Measurements from ENCODE around the gene ZNF804B. TPM values are rescaled to one million over a fixed set of nuclear protein-coding genes. Genes with fewer than 3 reads are reported as not detected.

The ZNF804B gene
- total RNA-seq, 1 experiment from 2014 or later = not detected

- no peak for DNase-seq (ENCODE audit: extremely low read depth, low read depth)
Observed at GRCh38 chr7:88826222-88826621, 66.7 kb downstream of the ZNF804B start.

- DNase-seq (ENCODE audit: extremely low read depth, low read depth) = peak; percentile 41
Observed at GRCh38 chr7:88835147-88835728, 75.7 kb downstream of the ZNF804B start.

- DNase-seq (ENCODE audit: extremely low read depth, low read depth) = no peak
Observed at GRCh38 chr7:88842201-88842600, 82.7 kb downstream of the ZNF804B start.

GRCh38 chr7:88845091-88845490, 85.6 kb downstream of the ZNF804B start:
- DNase-seq (ENCODE audit: extremely low read depth, low read depth) = no peak

- DNase-seq (ENCODE audit: extremely low read depth, low read depth) = no peak
Observed at GRCh38 chr7:88851220-88851619, 91.7 kb downstream of the ZNF804B start.

GRCh38 chr7:88859288-88859687, 99.8 kb downstream of the ZNF804B start:
- no peak for DNase-seq (ENCODE audit: extremely low read depth, low read depth)

- DNase-seq (ENCODE audit: extremely low read depth, low read depth) = no peak
Observed at GRCh38 chr7:88866265-88866863, 106.9 kb downstream of the ZNF804B start.

GRCh38 chr7:88867158-88867557, 107.7 kb downstream of the ZNF804B start:
- no peak for DNase-seq (ENCODE audit: extremely low read depth, low read depth)

- DNase-seq (ENCODE audit: extremely low read depth, low read depth) = no peak
Observed at GRCh38 chr7:88868456-88868855, 109.0 kb downstream of the ZNF804B start.

GRCh38 chr7:88881136-88881535, 121.6 kb downstream of the ZNF804B start:
- DNase-seq (ENCODE audit: extremely low read depth, low read depth) = no peak

GRCh38 chr7:88885131-88885530, 125.6 kb downstream of the ZNF804B start:
- DNase-seq (ENCODE audit: extremely low read depth, low read depth) = no peak

- peak; percentile 13 for DNase-seq (ENCODE audit: extremely low read depth, low read depth)
Observed at GRCh38 chr7:88888684-88889083, 129.2 kb downstream of the ZNF804B start.

GRCh38 chr7:88910516-88910915, 151.0 kb downstream of the ZNF804B start:
- no peak for DNase-seq (ENCODE audit: extremely low read depth, low read depth)

- no peak for DNase-seq (ENCODE audit: extremely low read depth, low read depth)
Observed at GRCh38 chr7:88912852-88913251, 153.4 kb downstream of the ZNF804B start.

GRCh38 chr7:88915615-88916014, 156.1 kb downstream of the ZNF804B start:
- no peak for DNase-seq (ENCODE audit: extremely low read depth, low read depth)

GRCh38 chr7:88919478-88920131, 160.1 kb downstream of the ZNF804B start:
- DNase-seq (ENCODE audit: extremely low read depth, low read depth) = no peak

GRCh38 chr7:88922944-88923343, 163.4 kb downstream of the ZNF804B start:
- DNase-seq (ENCODE audit: extremely low read depth, low read depth) = no peak

GRCh38 chr7:88928276-88928675, 168.8 kb downstream of the ZNF804B start:
- no peak for DNase-seq (ENCODE audit: extremely low read depth, low read depth)

GRCh38 chr7:88929719-88930118, 170.2 kb downstream of the ZNF804B start:
- DNase-seq (ENCODE audit: extremely low read depth, low read depth) = no peak

GRCh38 chr7:88933285-88933684, 173.8 kb downstream of the ZNF804B start:
- DNase-seq (ENCODE audit: extremely low read depth, low read depth) = no peak

GRCh38 chr7:88942815-88943501, 183.5 kb downstream of the ZNF804B start:
- no peak for DNase-seq (ENCODE audit: extremely low read depth, low read depth)

- no peak for DNase-seq (ENCODE audit: extremely low read depth, low read depth)
Observed at GRCh38 chr7:88951826-88952225, 192.3 kb downstream of the ZNF804B start.

All from NCI-H460 (cell line).